ENCODE data around the gene ZNF69. TPM values are rescaled to one million over a fixed set of nuclear protein-coding genes. Genes with fewer than 3 reads are reported as not detected.

ZNF69 gene
- total RNA-seq, 1 experiment from 2014 or later = not detected

GRCh38 chr19:11921852-11922495, 34.4 kb downstream of the ZNF69 start:
- H3K4me3 ChIP-seq (replicated peaks in 1 of 2; ENCODE audit: low read depth in 1 of 2, low read length in 2 of 2) = no peak overlapping the region
- intact Hi-C loops (cut with micrococcal nuclease) = loop anchor here (5.0 to 10.0 kb wide), 2 partner anchors 370 to 743 kb away; partner anchors contain the start of genes MAN2B1, WDR83 and ZNF44
- no peaks in the 10 kb centered on the region for H3K36me3 ChIP-seq (ENCODE audit: control insufficient read depth in 1 of 2, insufficient read depth in 2 of 2, low read length in 2 of 2)
- no peak overlapping the region for H3K9ac ChIP-seq (ENCODE audit: low read length)
- ATAC-seq (no peak), DNase-seq (ENCODE audit: low read depth, low spot score) (no peak)
- no peak overlapping the region for H3K4me2 ChIP-seq (ENCODE audit: low read length)
- H3K9me2 ChIP-seq (ENCODE audit: insufficient read depth) = no peaks in the 10 kb centered on the region
- BruUV-seq (replicated peaks) = no TSS peak
- ChIA-PET RAD21 (ENCODE audit: low non-redundant PET in 1 of 2, low total read pairs in 2 of 2, uncharacterized antibody in 2 of 2, unreplicated experiment in 2 of 2) (no interaction called here), CTCF (interaction anchor here (2.9 kb wide), 1 partner anchor 67 kb away, joined by 22 read pairs; no protein-coding TSS in a partner anchor), POLR2A (no interaction called here)
- peaks cover 0 to 22% of the 10 kb centered on the region in 2 experiments; a peak in 2 of 4 replicates for H3K4me1 ChIP-seq (ENCODE audit: control insufficient read depth in 1 of 2, insufficient read depth in 2 of 2, low read length in 2 of 2)
- H3K27ac ChIP-seq (ENCODE audit: low read depth, low read length) = no peak overlapping the region
- H3K9me3 ChIP-seq (ENCODE audit: control insufficient read depth in 1 of 2, insufficient read depth in 1 of 2, low read depth in 1 of 2, low read length in 2 of 2) = no peaks in the 10 kb centered on the region
- no peaks in the 10 kb centered on the region for H4K20me1 ChIP-seq (ENCODE audit: insufficient read depth)
- no peak overlapping the region for H2AFZ ChIP-seq (ENCODE audit: low read depth, low read length, poor library complexity, severe bottlenecking)
- no peaks in the 10 kb centered on the region for H3K27me3 ChIP-seq (ENCODE audit: insufficient read depth, low read length)
- TF ChIP-seq JUND (IDR thresholded peaks at IDR 0.05) (no peak), SP1 (IDR thresholded peaks at IDR 0.05; ENCODE audit: low read depth) (no peak), CEBPB (IDR thresholded peaks at IDR 0.05; ENCODE audit: low read depth) (no peak), CBX3 (IDR thresholded peaks at IDR 0.05; ENCODE audit: low read depth) (no peak), RAD21 (IDR thresholded peaks at IDR 0.05; ENCODE audit: low read depth) (no peak), FOSL1 (IDR thresholded peaks at IDR 0.05; ENCODE audit: low read depth) (no peak), TCF7L2 (IDR thresholded peaks at IDR 0.05; ENCODE audit: borderline replicate concordance, extremely low read depth, insufficient read depth, insufficient read length) (no peak), MAX (IDR thresholded peaks at IDR 0.05) (no peak), ZBTB33 (IDR thresholded peaks at IDR 0.05; ENCODE audit: extremely low read depth, insufficient replicate concordance, low read length) (no peak), ELF1 (IDR thresholded peaks at IDR 0.05; ENCODE audit: borderline replicate concordance, low read depth) (no peak), EZH2phosphoT487 (IDR thresholded peaks at IDR 0.05; ENCODE audit: borderline replicate concordance) (no peak), ZFX (IDR thresholded peaks at IDR 0.05) (no peak), EGR1 (IDR thresholded peaks at IDR 0.05; ENCODE audit: low read depth) (no peak), YY1 (IDR thresholded peaks at IDR 0.05; ENCODE audit: extremely low read depth, insufficient replicate concordance, low read depth, low read length) (no peak)
- TF ChIP-seq, protein P1, sequence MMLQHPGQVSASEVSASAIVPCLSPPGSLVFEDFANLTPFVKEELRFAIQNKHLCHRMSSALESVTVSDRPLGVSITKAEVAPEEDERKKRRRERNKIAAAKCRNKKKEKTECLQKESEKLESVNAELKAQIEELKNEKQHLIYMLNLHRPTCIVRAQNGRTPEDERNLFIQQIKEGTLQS (IDR thresholded peaks at IDR 0.05) = no peak
- TF ChIP-seq, protein P2, sequence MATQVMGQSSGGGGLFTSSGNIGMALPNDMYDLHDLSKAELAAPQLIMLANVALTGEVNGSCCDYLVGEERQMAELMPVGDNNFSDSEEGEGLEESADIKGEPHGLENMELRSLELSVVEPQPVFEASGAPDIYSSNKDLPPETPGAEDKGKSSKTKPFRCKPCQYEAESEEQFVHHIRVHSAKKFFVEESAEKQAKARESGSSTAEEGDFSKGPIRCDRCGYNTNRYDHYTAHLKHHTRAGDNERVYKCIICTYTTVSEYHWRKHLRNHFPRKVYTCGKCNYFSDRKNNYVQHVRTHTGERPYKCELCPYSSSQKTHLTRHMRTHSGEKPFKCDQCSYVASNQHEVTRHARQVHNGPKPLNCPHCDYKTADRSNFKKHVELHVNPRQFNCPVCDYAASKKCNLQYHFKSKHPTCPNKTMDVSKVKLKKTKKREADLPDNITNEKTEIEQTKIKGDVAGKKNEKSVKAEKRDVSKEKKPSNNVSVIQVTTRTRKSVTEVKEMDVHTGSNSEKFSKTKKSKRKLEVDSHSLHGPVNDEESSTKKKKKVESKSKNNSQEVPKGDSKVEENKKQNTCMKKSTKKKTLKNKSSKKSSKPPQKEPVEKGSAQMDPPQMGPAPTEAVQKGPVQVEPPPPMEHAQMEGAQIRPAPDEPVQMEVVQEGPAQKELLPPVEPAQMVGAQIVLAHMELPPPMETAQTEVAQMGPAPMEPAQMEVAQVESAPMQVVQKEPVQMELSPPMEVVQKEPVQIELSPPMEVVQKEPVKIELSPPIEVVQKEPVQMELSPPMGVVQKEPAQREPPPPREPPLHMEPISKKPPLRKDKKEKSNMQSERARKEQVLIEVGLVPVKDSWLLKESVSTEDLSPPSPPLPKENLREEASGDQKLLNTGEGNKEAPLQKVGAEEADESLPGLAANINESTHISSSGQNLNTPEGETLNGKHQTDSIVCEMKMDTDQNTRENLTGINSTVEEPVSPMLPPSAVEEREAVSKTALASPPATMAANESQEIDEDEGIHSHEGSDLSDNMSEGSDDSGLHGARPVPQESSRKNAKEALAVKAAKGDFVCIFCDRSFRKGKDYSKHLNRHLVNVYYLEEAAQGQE (IDR thresholded peaks at IDR 0.05; ENCODE audit: low read depth) = no peak
- peaks cover 20% of the 10 kb centered on the region for H3K79me2 ChIP-seq (ENCODE audit: insufficient read depth, low read length)
